HG03565 (cell line): ENCODE data around the gene KMT2B.
"Not testable (repeated sequence)": the region's sequence is repeated elsewhere in the genome, so short reads cannot be mapped to it uniquely, and the experiment has no call there.

ENCODE experiments used
- ATAC-seq: cut with Tn5 transposase; IDR thresholded peaks from one replicate; pipeline ENCODE4 v1.9.1; 2021; ENCODE audit warnings: mild to moderate bottlenecking, moderate library complexity; ENCODE audit not compliant: unreplicated experiment

The KMT2B gene

DNA sequence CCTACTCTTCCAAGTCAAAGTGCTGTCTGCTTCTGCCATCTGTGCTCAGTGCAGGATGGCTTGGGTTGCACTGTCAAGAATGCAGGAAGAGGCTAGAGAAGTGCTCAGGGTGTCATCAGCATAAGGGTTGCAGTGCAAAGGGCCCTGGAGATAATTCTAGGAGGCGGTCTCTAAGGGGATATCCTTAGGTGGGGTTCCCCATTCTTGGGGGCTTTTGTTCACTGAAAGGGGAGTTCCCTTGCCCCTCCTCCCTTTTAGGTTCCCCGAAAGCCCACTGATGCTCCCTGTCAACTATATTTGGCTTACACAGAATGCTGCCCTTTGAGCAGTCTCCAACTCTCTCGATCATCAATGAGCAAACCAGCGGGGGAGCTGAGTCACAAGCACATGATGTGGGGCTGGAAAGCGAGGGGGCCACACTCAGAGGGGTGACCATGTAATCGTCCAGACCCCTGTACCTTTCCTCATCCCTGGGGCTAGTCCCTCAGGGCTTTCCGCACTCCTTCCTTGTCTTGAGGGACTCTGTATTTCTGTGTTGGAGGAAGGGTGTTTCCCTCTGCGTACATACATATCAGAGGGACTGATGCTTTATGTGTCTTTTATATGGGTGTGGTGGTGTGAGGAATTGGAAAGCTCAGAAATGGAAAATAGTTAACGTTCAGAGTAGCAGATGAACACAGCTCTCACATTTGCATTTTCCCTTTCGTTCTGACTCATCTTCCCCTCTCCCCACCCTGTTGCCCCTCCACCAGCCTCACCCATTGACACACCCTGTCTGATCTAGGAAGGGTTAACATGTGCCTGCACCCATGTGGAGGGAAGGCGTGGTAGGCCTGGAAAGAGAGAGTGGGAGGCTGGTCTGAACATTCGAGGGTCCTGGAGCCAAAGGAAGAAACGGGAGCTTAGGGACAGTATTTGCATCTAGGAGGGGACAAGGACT is 6.7 kb upstream of the KMT2B start:
- ATAC-seq, result peak; percentile 24

DNA sequence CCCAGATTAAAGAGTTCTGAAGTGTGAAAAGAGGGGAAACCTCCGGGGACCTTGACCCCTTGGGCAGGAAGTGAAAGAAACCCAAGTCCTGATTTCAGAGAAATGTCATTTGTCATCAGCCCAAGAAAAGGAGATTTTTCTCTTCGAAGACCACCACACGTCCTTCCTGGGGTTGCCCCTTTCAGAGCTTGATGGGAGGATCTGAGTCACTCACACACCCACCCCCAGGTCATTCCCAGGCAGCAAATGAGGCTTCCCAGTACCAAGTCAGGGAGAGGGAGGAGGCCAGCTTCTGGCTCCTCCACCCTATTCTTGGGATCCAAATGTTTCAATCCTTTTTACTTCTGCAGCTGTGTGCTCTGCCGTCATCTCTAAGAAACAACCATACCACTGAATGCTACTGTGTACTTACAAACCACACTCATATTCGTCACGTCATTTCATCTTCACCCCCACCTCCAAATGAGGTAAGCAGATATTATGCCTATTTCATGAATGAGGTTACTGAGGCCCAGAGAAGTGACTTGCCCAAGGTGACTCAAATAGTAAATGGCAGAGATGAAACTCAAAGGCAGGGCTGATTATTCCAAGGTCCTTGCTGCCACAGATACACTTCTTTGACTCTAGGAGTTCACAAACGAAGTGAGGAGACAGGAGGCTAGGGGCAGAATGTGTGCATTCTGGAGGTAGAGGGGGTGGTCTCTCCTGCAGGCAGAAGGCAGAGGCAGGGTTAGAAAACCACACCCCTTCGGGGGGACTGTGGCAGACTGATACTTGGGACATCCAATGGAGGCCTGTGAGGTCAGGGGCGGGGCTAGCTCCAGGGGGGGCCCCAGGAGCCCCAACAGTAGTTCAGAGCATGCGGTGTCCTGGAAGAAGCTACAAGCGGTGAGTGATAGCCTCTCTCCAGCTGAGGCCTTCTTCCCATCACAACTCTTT is 5.0 kb upstream of the KMT2B start:
- ATAC-seq, result no peak

DNA sequence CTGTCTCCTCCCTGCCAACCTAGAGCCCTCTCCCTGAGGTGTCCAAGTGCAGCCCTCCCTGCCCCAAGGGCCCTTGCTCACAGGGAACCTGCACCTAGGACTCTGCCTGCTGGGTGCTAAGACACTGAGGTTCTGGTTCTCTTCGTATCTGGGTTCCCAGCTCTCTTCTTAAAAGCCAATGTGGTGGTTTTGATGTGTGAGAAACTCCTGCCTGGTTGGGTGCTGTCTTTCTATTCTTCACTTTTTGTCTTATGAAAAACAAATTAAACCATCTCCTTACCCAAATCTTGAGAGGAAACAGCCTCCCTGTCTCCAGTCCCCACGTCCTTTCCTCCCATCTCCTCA is 4.3 kb upstream of the KMT2B start:
- no peak for ATAC-seq

DNA sequence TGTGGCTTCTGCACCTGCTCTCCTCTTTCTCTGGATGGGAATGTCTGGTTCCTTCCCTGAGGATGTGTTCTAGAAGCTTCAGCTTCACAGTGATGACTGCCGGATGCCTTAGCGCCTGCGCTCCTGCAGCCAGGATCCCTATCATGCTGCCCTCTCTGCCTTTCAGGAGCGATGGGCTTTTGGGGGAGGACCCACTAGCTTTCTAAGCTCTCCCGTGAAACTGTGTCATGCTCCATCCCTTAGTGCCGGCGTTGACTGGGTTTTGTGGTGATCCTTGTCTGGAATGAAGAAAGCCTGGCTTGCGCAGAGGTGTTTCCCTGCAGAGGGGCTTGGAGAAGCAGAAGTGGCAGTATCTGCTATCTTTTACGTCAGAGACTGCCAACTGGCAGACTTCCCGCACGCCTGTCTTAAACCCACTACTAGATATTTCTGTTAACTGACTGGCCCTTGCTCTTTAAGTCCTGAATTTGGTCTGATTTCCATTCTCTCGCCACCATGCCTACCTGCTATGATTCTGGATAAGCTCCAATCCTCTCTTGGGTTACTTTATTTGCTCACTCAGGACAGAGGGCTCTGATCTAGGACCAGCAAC is 3.8 kb upstream of the KMT2B start:
- ATAC-seq, result no peak

DNA sequence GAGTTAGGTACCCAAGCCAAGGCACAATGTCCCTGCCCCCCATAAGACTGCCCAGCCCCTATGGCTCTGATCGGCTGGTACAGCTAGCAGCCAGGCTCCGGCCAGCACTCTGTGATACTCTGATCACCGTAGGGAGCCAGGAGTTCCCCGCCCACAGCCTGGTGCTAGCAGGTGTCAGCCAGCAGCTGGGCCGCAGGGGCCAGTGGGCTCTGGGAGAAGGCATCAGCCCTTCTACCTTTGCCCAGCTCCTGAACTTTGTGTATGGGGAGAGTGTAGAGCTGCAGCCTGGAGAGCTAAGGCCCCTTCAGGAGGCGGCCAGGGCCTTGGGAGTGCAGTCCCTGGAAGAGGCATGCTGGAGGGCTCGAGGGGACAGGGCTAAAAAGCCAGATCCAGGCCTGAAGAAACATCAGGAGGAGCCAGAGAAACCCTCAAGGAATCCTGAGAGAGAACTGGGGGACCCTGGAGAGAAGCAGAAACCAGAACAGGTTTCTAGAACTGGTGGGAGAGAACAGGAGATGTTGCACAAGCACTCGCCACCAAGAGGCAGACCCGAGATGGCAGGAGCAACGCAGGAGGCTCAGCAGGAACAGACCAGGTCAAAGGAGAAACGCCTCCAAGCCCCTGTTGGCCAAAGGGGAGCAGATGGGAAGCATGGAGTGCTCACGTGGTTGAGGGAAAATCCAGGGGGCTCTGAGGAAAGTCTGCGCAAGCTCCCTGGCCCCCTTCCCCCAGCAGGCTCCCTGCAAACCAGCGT is 3.0 kb upstream of the KMT2B start:
- no peak for ATAC-seq

DNA sequence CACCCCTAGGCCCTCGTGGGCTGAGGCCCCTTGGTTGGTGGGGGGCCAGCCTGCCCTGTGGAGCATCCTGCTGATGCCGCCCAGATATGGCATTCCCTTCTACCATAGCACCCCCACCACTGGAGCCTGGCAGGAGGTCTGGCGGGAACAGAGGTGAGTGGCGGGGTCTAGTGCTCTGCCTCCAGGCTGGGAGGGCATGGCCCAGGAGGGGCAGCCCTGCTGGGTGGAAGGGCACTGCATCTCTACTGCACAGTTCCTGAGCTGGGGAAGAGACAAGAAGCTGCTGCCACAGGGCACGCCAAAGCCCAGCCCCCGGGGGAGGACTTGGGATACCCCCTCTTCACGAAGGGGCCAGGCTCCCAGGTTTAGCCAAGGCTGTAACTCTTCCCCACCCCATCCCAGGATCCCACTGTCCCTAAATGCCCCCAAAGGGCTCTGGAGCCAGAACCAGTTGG is 2.4 kb upstream of the KMT2B start:
- ATAC-seq, result no peak

DNA sequence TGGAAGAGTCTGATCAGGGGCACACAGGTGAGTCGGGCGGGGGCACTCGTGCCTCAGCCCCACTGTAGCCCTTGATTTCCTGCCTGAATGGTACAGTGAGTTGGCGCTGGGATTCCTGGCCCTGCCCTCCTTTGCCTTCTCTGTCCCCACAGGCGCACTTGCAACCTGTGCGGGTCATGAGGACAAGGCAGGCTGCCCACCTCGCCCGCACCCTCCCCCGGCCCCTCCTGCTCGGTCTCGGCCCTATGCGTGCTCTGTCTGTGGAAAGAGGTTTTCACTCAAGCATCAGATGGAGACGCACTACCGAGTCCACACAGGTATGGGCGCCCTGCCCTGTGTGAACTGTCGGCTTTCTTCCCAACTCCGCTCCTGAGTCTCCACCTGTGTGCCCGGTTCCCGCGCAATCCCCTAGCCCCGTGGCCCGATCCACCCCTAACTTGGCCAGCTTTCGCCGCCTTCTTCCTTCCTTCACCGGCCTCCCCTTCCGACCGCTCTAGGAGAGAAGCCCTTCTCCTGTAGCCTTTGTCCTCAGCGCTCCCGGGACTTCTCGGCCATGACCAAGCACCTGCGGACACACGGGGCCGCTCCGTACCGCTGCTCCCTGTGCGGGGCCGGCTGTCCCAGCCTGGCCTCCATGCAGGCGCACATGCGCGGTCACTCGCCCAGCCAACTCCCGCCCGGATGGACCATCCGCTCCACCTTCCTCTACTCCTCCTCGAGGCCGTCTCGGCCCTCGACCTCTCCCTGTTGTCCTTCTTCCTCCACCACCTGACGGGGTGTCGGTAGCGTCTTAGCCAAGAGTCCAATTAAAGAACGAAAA is 1.6 kb upstream of the KMT2B start:
- ATAC-seq, result no peak

DNA sequence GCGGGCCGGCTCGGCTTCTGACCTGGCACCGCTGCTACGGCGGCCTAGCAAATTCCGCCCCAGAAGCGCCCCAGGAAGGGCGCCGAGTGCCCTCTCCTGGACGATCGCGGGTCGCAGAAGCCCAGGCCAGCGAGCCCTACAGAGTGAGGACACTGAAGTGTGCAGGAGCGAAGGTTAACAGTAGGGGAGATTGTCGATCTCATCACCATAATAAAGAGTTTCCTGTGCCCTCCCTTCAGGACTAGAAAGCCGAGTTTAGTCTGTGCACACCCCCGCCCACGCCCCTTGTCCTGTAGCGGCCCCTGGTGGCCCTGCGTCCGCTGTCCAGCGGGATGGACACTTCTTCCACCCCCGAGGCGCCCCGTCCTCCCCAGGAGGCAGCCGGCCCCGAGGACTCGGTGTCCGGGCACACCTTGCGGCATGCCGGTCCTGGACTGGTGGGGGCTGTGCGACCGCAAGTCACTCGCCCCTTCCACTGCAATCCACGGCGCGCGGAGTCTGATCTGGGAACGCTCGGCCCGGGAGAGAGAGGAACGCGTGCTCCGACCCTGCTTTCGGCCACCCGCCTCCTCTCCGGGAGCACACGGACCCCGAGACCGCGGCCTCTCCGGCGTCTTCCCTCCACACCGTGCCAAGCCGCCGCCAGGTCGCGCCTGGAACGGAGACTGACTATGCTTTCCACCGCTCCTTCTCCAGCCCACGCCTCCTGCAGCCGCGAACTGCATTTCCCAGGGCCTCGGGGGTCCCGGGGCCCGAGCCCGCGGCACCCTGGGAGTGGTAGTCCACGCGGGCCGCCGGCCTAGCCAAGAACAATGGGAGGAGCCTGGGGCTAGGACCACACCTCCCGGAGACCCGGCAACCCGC is 770 bp upstream of the KMT2B start:
- peak; percentile 49 for ATAC-seq

DNA sequence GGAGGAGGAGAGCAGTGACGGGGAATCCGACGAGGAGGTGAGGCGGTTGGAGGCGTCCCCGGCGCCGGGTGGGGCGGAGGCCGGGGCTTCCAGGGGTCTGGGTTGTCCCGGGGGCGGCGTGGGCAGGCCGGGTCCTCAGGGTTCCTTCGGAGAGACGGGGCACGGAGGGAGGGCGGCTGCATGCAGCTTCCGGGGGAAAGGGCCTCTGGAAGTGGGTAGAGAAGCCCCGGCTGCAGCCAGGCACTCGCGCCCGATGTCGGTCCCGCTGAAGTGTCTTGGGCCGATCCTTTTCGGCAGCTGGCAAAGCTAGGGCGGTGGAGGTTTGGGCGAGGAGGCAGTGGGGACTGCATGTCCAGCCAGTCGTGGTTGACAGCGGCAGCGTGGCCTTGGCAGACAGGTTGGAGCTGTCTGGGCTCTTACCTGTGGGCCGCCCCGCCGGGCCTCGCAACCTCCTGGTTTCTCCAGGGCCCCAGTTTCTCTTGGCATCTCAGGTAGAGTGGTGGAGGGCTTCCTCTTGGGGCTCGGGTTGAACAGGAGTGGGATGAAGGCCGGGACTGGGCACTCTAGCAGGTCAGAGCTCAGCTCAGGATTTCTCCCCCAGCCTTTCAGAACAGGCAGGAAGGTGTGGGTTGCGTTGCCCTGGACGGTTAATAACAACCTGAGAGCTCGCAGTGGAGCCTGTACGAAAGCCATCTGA is 690 bp downstream of the KMT2B start:
- no peak for ATAC-seq

DNA sequence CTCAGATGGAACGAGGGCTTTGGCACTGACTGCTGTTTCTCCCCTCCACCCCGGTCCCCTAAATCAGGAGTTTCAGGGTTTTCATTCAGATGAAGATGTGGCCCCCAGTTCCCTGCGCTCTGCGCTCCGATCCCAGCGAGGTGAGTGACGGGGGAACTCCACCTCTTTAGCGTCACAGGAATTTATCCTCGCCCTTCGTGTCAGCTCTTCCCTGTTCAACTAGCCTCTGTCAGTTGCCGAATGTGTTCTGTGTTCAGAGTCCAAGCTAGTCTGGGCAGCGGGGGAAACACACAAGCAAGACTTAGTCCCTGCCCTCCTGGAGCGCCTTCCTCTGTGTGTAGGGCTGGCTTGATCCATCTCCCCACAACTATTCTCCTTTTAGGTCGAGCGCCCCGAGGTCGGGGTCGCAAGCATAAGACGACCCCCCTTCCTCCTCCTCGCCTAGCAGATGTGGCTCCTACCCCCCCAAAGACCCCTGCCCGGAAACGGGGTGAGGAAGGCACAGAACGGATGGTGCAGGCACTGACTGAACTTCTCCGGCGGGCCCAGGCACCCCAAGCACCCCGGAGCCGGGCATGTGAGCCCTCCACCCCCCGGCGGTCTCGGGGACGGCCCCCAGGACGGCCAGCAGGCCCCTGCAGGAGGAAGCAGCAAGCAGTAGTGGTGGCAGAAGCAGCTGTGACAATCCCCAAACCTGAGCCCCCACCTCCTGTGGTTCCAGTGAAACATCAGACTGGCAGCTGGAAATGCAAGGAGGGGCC is 1.8 kb downstream of the KMT2B start:
- no peak for ATAC-seq

DNA sequence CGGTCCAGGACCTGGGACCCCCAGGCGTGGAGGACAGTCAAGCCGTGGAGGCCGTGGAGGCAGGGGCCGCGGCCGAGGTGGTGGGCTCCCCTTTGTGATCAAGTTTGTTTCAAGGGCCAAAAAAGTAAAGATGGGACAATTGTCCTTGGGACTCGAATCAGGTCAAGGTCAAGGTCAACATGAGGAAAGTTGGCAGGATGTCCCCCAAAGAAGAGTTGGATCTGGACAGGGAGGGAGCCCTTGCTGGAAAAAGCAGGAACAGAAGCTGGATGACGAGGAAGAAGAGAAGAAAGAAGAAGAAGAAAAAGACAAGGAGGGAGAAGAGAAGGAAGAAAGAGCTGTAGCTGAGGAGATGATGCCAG is 2.3 kb downstream of the KMT2B start:
- ATAC-seq, result no peak

DNA sequence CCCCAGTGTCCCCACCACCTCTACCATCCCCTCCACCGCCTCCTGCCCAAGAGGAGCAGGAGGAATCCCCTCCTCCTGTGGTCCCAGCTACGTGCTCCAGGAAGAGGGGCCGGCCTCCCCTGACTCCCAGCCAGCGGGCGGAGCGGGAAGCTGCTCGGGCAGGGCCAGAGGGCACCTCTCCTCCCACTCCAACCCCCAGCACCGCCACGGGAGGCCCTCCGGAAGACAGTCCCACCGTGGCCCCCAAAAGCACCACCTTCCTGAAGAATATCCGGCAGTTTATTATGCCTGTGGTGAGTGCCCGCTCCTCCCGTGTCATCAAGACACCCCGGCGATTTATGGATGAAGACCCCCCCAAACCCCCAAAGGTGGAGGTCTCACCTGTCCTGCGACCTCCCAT is 2.8 kb downstream of the KMT2B start:
- ATAC-seq, result no peak

DNA sequence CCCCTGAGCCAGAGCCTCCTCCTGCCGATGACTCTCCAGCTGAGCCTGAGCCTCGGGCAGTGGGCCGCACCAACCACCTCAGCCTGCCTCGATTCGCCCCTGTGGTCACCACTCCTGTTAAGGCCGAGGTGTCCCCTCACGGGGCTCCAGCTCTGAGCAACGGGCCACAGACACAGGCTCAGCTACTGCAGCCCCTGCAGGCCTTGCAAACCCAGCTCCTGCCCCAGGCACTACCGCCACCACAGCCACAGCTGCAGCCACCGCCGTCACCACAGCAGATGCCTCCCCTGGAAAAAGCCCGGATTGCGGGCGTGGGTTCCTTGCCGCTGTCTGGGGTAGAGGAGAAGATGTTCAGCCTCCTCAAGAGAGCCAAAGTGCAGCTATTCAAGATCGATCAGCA is 3.6 kb downstream of the KMT2B start:
- no peak for ATAC-seq

DNA sequence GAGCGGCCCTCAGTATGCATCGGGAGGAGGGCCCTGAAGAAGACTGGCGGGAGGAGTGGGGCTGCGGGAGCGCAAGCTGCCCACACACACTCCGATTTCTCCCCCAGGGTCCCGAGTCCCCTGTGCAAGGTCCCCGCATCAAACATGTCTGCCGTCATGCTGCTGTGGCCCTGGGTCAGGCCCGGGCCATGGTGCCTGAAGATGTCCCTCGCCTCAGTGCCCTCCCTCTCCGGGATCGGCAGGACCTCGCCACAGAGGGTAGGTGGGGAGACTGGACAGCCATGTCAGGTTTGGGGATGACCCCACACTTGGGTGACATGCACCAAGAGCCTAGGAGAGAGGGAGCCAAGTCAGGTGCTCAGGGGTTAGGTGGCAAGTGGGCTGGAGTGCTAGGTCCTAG is 4.7 kb downstream of the KMT2B start:
- ATAC-seq, result no peak

DNA sequence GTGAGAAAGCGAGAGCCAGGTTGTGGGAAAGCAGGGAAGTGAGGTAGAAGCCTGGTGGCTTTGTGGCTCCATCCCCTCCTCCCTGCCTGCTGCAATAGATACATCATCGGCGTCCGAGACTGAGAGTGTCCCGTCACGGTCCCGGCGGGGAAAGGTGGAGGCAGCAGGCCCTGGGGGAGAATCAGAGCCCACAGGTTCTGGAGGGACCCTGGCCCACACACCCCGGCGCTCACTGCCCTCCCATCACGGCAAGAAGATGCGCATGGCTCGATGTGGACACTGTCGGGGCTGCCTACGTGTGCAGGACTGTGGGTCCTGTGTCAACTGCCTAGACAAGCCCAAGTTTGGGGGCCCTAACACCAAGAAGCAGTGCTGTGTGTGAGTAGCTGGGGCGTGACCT is 5.1 kb downstream of the KMT2B start:
- no peak for ATAC-seq

DNA sequence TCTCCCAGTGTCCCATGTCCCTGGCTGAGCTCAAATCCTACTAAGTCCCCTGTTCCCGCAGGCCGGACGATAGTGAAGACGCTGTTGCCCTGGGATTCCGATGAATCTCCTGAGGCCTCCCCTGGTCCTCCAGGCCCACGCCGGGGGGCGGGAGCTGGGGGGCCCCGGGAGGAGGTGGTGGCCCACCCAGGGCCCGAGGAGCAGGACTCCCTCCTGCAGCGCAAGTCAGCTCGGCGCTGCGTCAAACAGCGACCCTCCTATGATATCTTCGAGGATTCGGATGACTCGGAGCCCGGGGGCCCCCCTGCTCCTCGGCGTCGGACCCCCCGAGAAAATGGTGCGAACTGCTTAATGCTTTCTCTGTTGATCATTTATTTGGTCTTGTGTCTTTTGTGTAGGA is 5.9 kb downstream of the KMT2B start:
- ATAC-seq, result no peak

DNA sequence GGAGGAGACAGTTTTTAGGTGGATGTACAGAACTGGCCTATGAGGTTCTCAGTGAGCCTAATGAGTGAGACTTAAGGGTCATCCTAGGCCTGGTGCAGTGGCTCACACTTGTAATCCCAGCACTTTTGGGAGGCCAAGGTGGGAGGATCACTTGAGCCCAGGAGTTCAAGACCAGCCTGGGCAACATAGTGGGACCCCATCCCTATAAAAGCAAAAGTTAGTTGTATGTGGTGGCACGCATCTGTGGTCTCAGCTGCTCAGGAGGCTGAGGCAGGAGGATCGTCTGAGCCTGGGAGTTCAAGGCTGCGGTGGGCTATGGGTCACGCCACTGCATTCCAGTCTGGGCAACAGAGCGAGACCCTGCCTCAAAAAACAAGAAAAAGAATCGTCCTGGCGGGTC is 6.3 kb downstream of the KMT2B start:
- not testable (repeated sequence) for ATAC-seq

DNA sequence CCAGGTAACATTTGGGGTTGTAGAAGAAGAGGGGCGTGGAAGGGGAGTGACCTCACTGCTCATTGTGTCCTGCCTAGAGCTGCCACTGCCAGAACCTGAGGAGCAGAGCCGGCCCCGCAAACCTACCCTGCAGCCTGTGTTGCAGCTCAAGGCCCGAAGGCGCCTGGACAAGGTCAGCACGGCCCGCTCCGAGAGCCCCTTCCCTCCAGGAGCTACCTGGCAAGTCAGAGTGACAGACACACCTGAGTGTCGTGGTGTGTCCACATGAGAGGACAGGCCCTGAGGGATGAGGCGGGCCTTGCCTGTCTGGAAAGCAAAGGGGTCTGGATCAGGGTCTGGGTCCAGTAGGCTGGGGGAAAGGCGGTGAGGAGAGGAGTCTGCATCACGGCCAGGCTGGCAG is 6.8 kb downstream of the KMT2B start:
- ATAC-seq, result no peak
